Activated T-cell treated with anti-CD3 and anti-CD28 coated beads, Interleukin-2, amount 50 U/mL, for 4 hours (primary cell): Measurements from ENCODE around the gene SLC12A4. TPM values are rescaled to one million over a fixed set of nuclear protein-coding genes. Genes with fewer than 3 reads are reported as not detected.
"Not testable (repeated sequence)": the region's sequence is repeated elsewhere in the genome, so short reads cannot be mapped to it uniquely, and the experiment has no call there.

Source experiments
- ATAC-seq, 2 donors: fragments of 200-7000 bp; cut with Tn5 transposase; one replicate each; pipeline ENCODE4 v1.10.0; 2021
- DNase-seq: peaks from one replicate; pipeline ENCODE4 v3.0.0-alpha.2; 2020
- H3K27me3 Mint-ChIP-seq: one replicate; pipeline ENCODE4 v1.8.0; 2021; ENCODE audit warnings: low read depth, mixed read lengths
- H3K36me3 Mint-ChIP-seq: one replicate; pipeline ENCODE4 v1.8.0; 2022; ENCODE audit warnings: mixed read lengths; ENCODE audit not compliant: insufficient read depth
- H3K4me1 Mint-ChIP-seq: one replicate; pipeline ENCODE4 v1.8.0; 2021; ENCODE audit warnings: low read depth, mixed read lengths
- H3K4me3 Mint-ChIP-seq: one replicate; pipeline ENCODE4 v1.8.0; 2021; ENCODE audit warnings: mild to moderate bottlenecking, moderate library complexity, mixed read lengths
- H3K9me3 Mint-ChIP-seq: one replicate; pipeline ENCODE4 v1.8.0; 2021; ENCODE audit warnings: mixed read lengths
- total RNA-seq, 3 donors: library from RNA; stranded (reverse); gene quantifications; one replicate each; pipeline ENCODE4 v1.2.1, GENCODE V29; 2021

The SLC12A4 gene
- total RNA-seq, 3 donors from 2014 or later, result 18.5 to 20.5 (median 19.6) TPM

- Mint-ChIP-seq H3K4me3 (no peak within 1 kb of the TSS), H3K4me1 (peaks cover 23% of the 10 kb centered on the region), H3K9me3 (no peaks in the 10 kb centered on the region), H3K27me3 (no peaks in the 10 kb centered on the region), H3K36me3 (peaks cover 2% of the 10 kb centered on the region)
- DNase-seq, result no peak
- no peak for ATAC-seq
Measured at GRCh38 chr16:67943619-67944504, 24.6 kb downstream of the SLC12A4 start, which contains the start of gene LCAT. Gene LCAT, minus strand, starts transcription at chr16:67944120. Its CDS starts 19 bp downstream, at chr16:67944101.

- Mint-ChIP-seq H3K4me3 (no peak overlapping the region), H3K9me3 (no peaks in the 10 kb centered on the region), H3K36me3 (peaks cover 2% of the 10 kb centered on the region), H3K4me1 (peaks cover 23% of the 10 kb centered on the region), H3K27me3 (no peaks in the 10 kb centered on the region)
- no peak for DNase-seq
- ATAC-seq, result no peak
Measured at GRCh38 chr16:67943256-67943618, 25.2 kb downstream of the SLC12A4 start.

- Mint-ChIP-seq H3K4me1 (peaks cover 23% of the 10 kb centered on the region), H3K36me3 (peaks cover 2% of the 10 kb centered on the region), H3K4me3 (no peak overlapping the region), H3K27me3 (no peaks in the 10 kb centered on the region), H3K9me3 (no peaks in the 10 kb centered on the region)
- no peak for DNase-seq
- no peak for ATAC-seq
Measured at GRCh38 chr16:67942510-67943255, 25.8 kb downstream of the SLC12A4 start.

GRCh38 chr16:67942200-67942509 lies 26.3 kb downstream of the SLC12A4 start:
- Mint-ChIP-seq H3K36me3 (peaks cover 2% of the 10 kb centered on the region), H3K4me1 (peaks cover 26% of the 10 kb centered on the region), H3K4me3 (no peak overlapping the region), H3K9me3 (no peaks in the 10 kb centered on the region), H3K27me3 (no peaks in the 10 kb centered on the region)
- DNase-seq (no peak), ATAC-seq (peak; percentile 45 to 53)

GRCh38 chr16:67941469-67942199 lies 26.8 kb downstream of the SLC12A4 start:
- peaks cover 30% of the 10 kb centered on the region for H3K4me1 Mint-ChIP-seq
- DNase-seq (no peak), ATAC-seq (no peak)
- no peaks in the 10 kb centered on the region for H3K27me3 Mint-ChIP-seq
- H3K36me3 Mint-ChIP-seq, result peaks cover 2% of the 10 kb centered on the region
- no peaks in the 10 kb centered on the region for H3K9me3 Mint-ChIP-seq
- H3K4me3 Mint-ChIP-seq, result no peak overlapping the region

- no peaks in the 10 kb centered on the region for H3K27me3 Mint-ChIP-seq
- DNase-seq (no peak), ATAC-seq (no peak)
- no peak overlapping the region for H3K4me3 Mint-ChIP-seq
- peaks cover 6% of the 10 kb centered on the region for H3K36me3 Mint-ChIP-seq
- no peaks in the 10 kb centered on the region for H3K9me3 Mint-ChIP-seq
- H3K4me1 Mint-ChIP-seq, result peaks cover 30% of the 10 kb centered on the region
Measured at GRCh38 chr16:67940446-67941089, 27.9 kb downstream of the SLC12A4 start.

GRCh38 chr16:67939507-67940445 lies 28.7 kb downstream of the SLC12A4 start:
- ATAC-seq (no peak), DNase-seq (peak; percentile 42)
- peaks cover 38% of the 10 kb centered on the region for H3K4me1 Mint-ChIP-seq

GRCh38 chr16:67937713-67938112 lies 30.7 kb downstream of the SLC12A4 start:
- H3K4me1 Mint-ChIP-seq, result peaks cover 43% of the 10 kb centered on the region
- not testable (repeated sequence) for H3K4me3 Mint-ChIP-seq, H3K9me3 Mint-ChIP-seq, H3K27me3 Mint-ChIP-seq, ATAC-seq, DNase-seq
- H3K36me3 Mint-ChIP-seq, result peaks cover 19% of the 10 kb centered on the region

More at GRCh38 chr16:67939507-67940445, 28.7 kb downstream of the SLC12A4 start:
- Mint-ChIP-seq H3K27me3 (no peaks in the 10 kb centered on the region), H3K4me3 (no peak overlapping the region), H3K36me3 (peaks cover 11% of the 10 kb centered on the region), H3K9me3 (no peaks in the 10 kb centered on the region)

GRCh38 chr16:67936880-67937605 lies 31.4 kb downstream of the SLC12A4 start:
- peaks cover 17% of the 10 kb centered on the region for H3K36me3 Mint-ChIP-seq
- DNase-seq, result peak; percentile 66
- peaks cover 41% of the 10 kb centered on the region for H3K4me1 Mint-ChIP-seq
- H3K9me3 Mint-ChIP-seq, result no peaks in the 10 kb centered on the region
- ATAC-seq, result peak; percentile 63 to 64
- no peaks in the 10 kb centered on the region for H3K27me3 Mint-ChIP-seq
- H3K4me3 Mint-ChIP-seq, result peak overlapping the region; percentile 99

- peak; percentile 4 to 8 for ATAC-seq
- peaks cover 17% of the 10 kb centered on the region for H3K36me3 Mint-ChIP-seq
- no peaks in the 10 kb centered on the region for H3K9me3 Mint-ChIP-seq
- no peak for DNase-seq
- H3K4me3 Mint-ChIP-seq, result peak within 1 kb of the TSS; percentile 99
- H3K4me1 Mint-ChIP-seq, result peaks cover 34% of the 10 kb centered on the region
- H3K27me3 Mint-ChIP-seq, result no peaks in the 10 kb centered on the region
Measured at GRCh38 chr16:67936124-67936879, 32.1 kb downstream of the SLC12A4 start, which contains the start of gene PSMB10. Gene PSMB10, minus strand, starts transcription at chr16:67936850. Its CDS starts 101 bp downstream, at chr16:67936749.

- H3K36me3 Mint-ChIP-seq, result peaks cover 17% of the 10 kb centered on the region
- DNase-seq (peak; percentile 93), ATAC-seq (peak; percentile 91 to 92)
- peaks cover 32% of the 10 kb centered on the region for H3K4me1 Mint-ChIP-seq
- no peaks in the 10 kb centered on the region for H3K27me3 Mint-ChIP-seq
- peak overlapping the region; percentile 99 for H3K4me3 Mint-ChIP-seq
- H3K9me3 Mint-ChIP-seq, result no peaks in the 10 kb centered on the region
Measured at GRCh38 chr16:67935402-67936123, 32.9 kb downstream of the SLC12A4 start.

GRCh38 chr16:67935101-67935401 lies 33.4 kb downstream of the SLC12A4 start:
- ATAC-seq (no peak), DNase-seq (no peak)
- Mint-ChIP-seq H3K27me3 (no peaks in the 10 kb centered on the region), H3K4me3 (peak overlapping the region; percentile 99), H3K9me3 (no peaks in the 10 kb centered on the region), H3K4me1 (peaks cover 27% of the 10 kb centered on the region), H3K36me3 (peaks cover 17% of the 10 kb centered on the region)
